ENCODE measurements around the gene ODC1.

ODC1 gene

DNA sequence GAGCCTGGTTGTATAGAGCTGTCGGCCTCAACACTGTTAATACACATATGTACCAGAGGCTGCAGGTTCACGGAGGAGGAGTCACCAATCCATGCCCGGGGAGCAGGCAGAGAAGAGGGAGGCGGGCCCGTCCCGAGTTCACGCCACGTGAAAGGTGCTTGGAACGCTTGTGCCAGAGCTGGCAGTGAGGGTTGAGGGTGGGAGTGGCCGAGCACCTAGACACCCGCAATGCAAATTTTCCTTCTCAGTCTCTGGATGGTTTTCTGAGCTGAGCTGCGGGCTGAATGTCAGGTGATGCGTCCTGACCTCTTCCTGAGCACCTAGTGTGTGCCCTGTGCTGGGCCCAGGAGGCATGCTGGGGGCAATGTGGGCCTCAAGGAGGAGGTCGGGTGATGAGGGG lies 52.2 kb downstream of the ODC1 start:
- Histone ChIP-seq H3K79me2 (ENCODE audit: insufficient read depth, low read depth) (no peaks in the 10 kb centered on the region), H3K27me3 (ENCODE audit: insufficient read depth, low read depth) (no peaks in the 10 kb centered on the region), H3K9ac (no peak overlapping the region)

DNA sequence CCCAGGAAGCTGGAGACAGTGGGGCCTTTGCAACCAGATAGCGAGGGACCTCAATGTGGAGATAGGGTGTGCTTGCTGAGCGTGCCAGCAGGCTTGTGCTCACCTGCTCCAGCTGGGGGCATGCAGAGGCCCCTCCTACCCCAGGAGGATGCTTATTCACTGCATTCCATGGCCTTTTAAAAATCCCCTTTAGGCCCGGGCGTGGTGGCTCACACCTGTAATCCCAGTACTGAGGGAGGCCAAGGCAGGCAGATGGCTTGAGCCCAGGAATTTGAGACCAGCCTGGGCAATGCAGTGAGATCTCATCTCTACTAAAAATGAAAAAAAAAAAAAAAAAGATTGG lies 54.5 kb downstream of the ODC1 start:
- Histone ChIP-seq H3K9ac (no peak overlapping the region), H4K20me1 (ENCODE audit: insufficient read depth) (no peaks in the 10 kb centered on the region), H3K4me2 (no peak overlapping the region)

More for the DNA sequence above, 52.2 kb downstream of the ODC1 start:
- TF ChIP-seq, protein P1, sequence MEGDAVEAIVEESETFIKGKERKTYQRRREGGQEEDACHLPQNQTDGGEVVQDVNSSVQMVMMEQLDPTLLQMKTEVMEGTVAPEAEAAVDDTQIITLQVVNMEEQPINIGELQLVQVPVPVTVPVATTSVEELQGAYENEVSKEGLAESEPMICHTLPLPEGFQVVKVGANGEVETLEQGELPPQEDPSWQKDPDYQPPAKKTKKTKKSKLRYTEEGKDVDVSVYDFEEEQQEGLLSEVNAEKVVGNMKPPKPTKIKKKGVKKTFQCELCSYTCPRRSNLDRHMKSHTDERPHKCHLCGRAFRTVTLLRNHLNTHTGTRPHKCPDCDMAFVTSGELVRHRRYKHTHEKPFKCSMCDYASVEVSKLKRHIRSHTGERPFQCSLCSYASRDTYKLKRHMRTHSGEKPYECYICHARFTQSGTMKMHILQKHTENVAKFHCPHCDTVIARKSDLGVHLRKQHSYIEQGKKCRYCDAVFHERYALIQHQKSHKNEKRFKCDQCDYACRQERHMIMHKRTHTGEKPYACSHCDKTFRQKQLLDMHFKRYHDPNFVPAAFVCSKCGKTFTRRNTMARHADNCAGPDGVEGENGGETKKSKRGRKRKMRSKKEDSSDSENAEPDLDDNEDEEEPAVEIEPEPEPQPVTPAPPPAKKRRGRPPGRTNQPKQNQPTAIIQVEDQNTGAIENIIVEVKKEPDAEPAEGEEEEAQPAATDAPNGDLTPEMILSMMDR (conservative IDR thresholded peaks at IDR 0.05; ENCODE audit: low read depth, low read length), result no peak
- peaks cover 10% of the 10 kb centered on the region for H3K4me1 ChIP-seq (ENCODE audit: low read depth, poor library complexity, severe bottlenecking)
- H4K20me1 ChIP-seq (ENCODE audit: insufficient read depth), result no peaks in the 10 kb centered on the region
- no peak overlapping the region for H3K27ac ChIP-seq
- H2AFZ ChIP-seq (ENCODE audit: low read depth), result no peak overlapping the region
- H3K4me2 ChIP-seq, result no peak overlapping the region
- H3K4me3 ChIP-seq (IDR thresholded peaks at IDR 0.05; ENCODE audit: insufficient read depth, low read depth, low read length), result no peak overlapping the region
- no peaks in the 10 kb centered on the region for H3K36me3 ChIP-seq (ENCODE audit: insufficient read depth)

DNA sequence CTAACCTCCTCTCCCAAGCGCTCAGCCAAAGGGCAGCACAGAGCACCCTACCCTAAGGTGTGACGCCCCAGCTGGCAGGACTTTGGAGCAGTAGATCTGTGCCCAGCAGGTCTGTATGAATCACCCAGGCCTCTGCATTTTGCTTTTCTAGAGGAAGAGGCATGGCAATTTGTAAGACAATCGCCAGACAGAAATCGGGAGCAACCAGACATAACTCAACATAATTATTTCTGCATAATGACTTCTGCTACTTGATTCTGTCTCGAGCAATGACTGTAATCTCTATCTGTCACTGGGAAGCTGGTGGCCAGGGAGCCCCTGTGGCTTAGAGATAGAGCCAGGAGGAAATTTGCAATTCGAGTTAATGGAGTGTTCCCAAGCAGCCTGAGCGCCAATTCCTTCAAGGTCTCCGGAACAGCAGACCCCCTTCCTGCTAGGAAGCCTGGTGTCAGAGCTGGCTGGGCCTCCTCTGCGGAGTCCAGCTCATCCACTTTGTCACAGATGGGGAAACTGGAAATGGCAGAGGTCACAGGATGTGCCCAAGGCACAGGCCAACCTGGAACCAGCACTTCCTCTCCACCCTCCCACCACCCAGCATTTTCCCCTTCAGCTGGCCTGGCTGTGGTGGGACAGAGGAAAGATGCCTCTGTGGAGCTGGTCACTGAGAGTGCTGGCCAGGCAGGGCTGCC lies 55.0 kb downstream of the ODC1 start:
- Histone ChIP-seq H3K27ac (no peak overlapping the region), H3K4me1 (ENCODE audit: low read depth, poor library complexity, severe bottlenecking) (no peaks in the 10 kb centered on the region), H3K27me3 (ENCODE audit: insufficient read depth, low read depth) (no peaks in the 10 kb centered on the region), H3K4me3 (IDR thresholded peaks at IDR 0.05; ENCODE audit: insufficient read depth, low read depth, low read length) (no peak overlapping the region), H3K79me2 (ENCODE audit: insufficient read depth, low read depth) (no peaks in the 10 kb centered on the region), H3K9ac (no peak overlapping the region), H3K4me2 (no peak overlapping the region), H4K20me1 (ENCODE audit: insufficient read depth) (no peaks in the 10 kb centered on the region), H2AFZ (ENCODE audit: low read depth) (no peak overlapping the region), H3K36me3 (ENCODE audit: insufficient read depth) (no peaks in the 10 kb centered on the region)
- TF ChIP-seq, protein P1 (conservative IDR thresholded peaks at IDR 0.05; ENCODE audit: low read depth, low read length), result no peak

More for the DNA sequence above, 54.5 kb downstream of the ODC1 start:
- no peak overlapping the region for H3K4me3 ChIP-seq (IDR thresholded peaks at IDR 0.05; ENCODE audit: insufficient read depth, low read depth, low read length)
- no peaks in the 10 kb centered on the region for H3K79me2 ChIP-seq (ENCODE audit: insufficient read depth, low read depth)
- H3K27ac ChIP-seq, result no peak overlapping the region
- no peak overlapping the region for H2AFZ ChIP-seq (ENCODE audit: low read depth)
- H3K27me3 ChIP-seq (ENCODE audit: insufficient read depth, low read depth), result no peaks in the 10 kb centered on the region
- TF ChIP-seq, protein P1 (conservative IDR thresholded peaks at IDR 0.05; ENCODE audit: low read depth, low read length), result no peak
- H3K36me3 ChIP-seq (ENCODE audit: insufficient read depth), result no peaks in the 10 kb centered on the region
- no peaks in the 10 kb centered on the region for H3K4me1 ChIP-seq (ENCODE audit: low read depth, poor library complexity, severe bottlenecking)

DNA sequence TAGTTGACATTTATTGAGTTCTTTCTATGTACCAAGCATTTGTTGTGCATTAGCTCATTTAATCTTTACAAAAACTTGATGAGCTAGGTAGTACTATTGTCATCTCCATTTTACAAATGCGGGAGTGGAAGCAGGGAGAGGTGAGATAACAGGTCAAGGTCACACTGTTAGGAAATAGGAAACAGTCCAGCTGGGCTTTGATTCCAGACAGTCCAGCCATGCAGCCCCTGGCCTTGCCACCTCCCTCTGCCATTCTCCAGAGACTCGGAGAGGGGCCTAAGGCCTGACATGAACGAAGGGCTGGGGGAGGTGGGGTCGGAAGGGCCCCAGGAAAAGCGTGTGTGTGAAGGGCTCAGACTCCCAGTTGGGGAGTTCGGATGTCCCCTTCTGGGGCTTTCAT lies 55.6 kb downstream of the ODC1 start:
- no peak overlapping the region for H3K27ac ChIP-seq
- H3K79me2 ChIP-seq (ENCODE audit: insufficient read depth, low read depth), result no peaks in the 10 kb centered on the region

More for the DNA sequence above, 55.6 kb downstream of the ODC1 start:
- H2AFZ ChIP-seq (ENCODE audit: low read depth), result no peak overlapping the region
- no peaks in the 10 kb centered on the region for H4K20me1 ChIP-seq (ENCODE audit: insufficient read depth)
- H3K9ac ChIP-seq, result no peak overlapping the region
- no peaks in the 10 kb centered on the region for H3K27me3 ChIP-seq (ENCODE audit: insufficient read depth, low read depth)
- H3K4me1 ChIP-seq (ENCODE audit: low read depth, poor library complexity, severe bottlenecking), result no peaks in the 10 kb centered on the region
- H3K36me3 ChIP-seq (ENCODE audit: insufficient read depth), result no peaks in the 10 kb centered on the region
- TF ChIP-seq, protein P1 (conservative IDR thresholded peaks at IDR 0.05; ENCODE audit: low read depth, low read length), result no peak
- H3K4me3 ChIP-seq (IDR thresholded peaks at IDR 0.05; ENCODE audit: insufficient read depth, low read depth, low read length), result no peak overlapping the region
- H3K4me2 ChIP-seq, result no peak overlapping the region
